B cell (primary cell): ENCODE data around the gene TBC1D14. TPM values are rescaled to one million over a fixed set of nuclear protein-coding genes. Genes with fewer than 3 reads are reported as not detected.

Experiments
- ATAC-seq: fragments of 200-7000 bp; cut with Tn5 transposase; one replicate; pipeline ENCODE4 v1.10.0; 2021; ENCODE audit warnings: low read depth, mild to moderate bottlenecking, moderate number of reproducible peaks, moderate library complexity
- CTCF ChIA-PET: fragments of 350-600 bp; sonication (Branson Sonifier 250); formaldehyde crosslinking; loops from one replicate; lab custom pipeline; 2021; ENCODE audit warnings: antibody characterized with exemption, inconsistent platforms; lab: Charles Lee
- POLR2A ChIA-PET: fragments of 350-600 bp; sonication (Branson Sonifier 250); formaldehyde crosslinking; loops from one replicate; lab custom pipeline; 2021; ENCODE audit warnings: antibody characterized with exemption; lab: Charles Lee
- DNase-seq: peaks from one replicate; pipeline ENCODE4 v3.0.0; 2013
- H2AFZ ChIP-seq: 2 replicates; pipeline ENCODE4 v1.6.1; 2012; ENCODE audit warnings: mild to moderate bottlenecking, low read depth, low read length; ENCODE audit not compliant: insufficient read depth, poor library complexity, severe bottlenecking
- H3K27ac ChIP-seq, 2 donors: 1 replicate in 1 of 2; 2 replicates in 1 of 2; pipeline ENCODE4 v1.5.1; 2012 to 2013; ENCODE audit warnings: low read length in 2 of 2, mild to moderate bottlenecking in 2 of 2, moderate library complexity in 1 of 2
- H3K27me3 ChIP-seq, 4 experiments: fragments of 200-600 bp in 1 of 4; sonication (generic) in 1 of 4; replicated peaks in 1 of 4; 1 replicate in 2 of 4; 2 replicates in 2 of 4; pipeline versions ENCODE4 v1.6.1 to v1.7.0; 2013 to 2016; ENCODE audit warnings: low read length in 3 of 4, mild to moderate bottlenecking in 2 of 4, mixed read lengths in 1 of 4, moderate library complexity in 1 of 4; ENCODE audit not compliant: insufficient read depth in 4 of 4, control insufficient read depth in 3 of 4; ENCODE audit errors: control extremely low read depth in 1 of 4
- H3K36me3 ChIP-seq, 2 experiments: replicated peaks in 1 of 2; 1 replicate in 1 of 2; 2 replicates in 1 of 2; pipeline versions ENCODE4 v1.6.1 to v1.7.1; 2013; ENCODE audit warnings: low read length in 1 of 2; ENCODE audit not compliant: insufficient read depth in 2 of 2, control insufficient read depth in 1 of 2; ENCODE audit errors: control extremely low read depth in 1 of 2, extremely low read depth in 1 of 2
- H3K4me1 ChIP-seq, 2 donors: fragments of 200-600 bp in 1 of 2; sonication (generic) in 1 of 2; 1 replicate in 1 of 2; 2 replicates in 1 of 2; pipeline versions ENCODE4 v1.5.1 to v1.6.1; 2013 to 2017; ENCODE audit warnings: low read length in 2 of 2; ENCODE audit not compliant: control insufficient read depth in 2 of 2, insufficient read depth in 2 of 2
- H3K4me2 ChIP-seq: replicated peaks from 2 replicates; pipeline ENCODE3; 2012; ENCODE audit warnings: mild to moderate bottlenecking, low read depth, low read length; ENCODE audit not compliant: poor library complexity, severe bottlenecking
- H3K4me3 ChIP-seq, 5 experiments: fragments of 200-600 bp in 1 of 5; sonication (generic) in 1 of 5; 1 replicate in 3 of 5; 2 replicates in 2 of 5; pipeline versions ENCODE4 v1.5.1 to v1.7.0; 2011 to 2016; ENCODE audit warnings: low read length in 4 of 5, mild to moderate bottlenecking in 4 of 5, low read depth in 2 of 5, control low read depth in 1 of 5, moderate library complexity in 1 of 5; ENCODE audit not compliant: insufficient read depth in 1 of 5; ENCODE audit errors: control extremely low read depth in 1 of 5, extremely low read depth in 1 of 5
- H3K79me2 ChIP-seq: fragments of 200-600 bp; sonication (generic); one replicate; pipeline ENCODE4 v1.6.0; 2016; ENCODE audit warnings: low read length; ENCODE audit not compliant: control insufficient read depth, insufficient read depth
- H3K9ac ChIP-seq: fragments of 200-600 bp; sonication (generic); 2 replicates; pipeline ENCODE4 v1.6.1; 2017; ENCODE audit warnings: mild to moderate bottlenecking, low read length, moderate library complexity
- H3K9me3 ChIP-seq, 3 donors: one replicate each; pipeline versions ENCODE4 v1.6.1 to v1.7.1; 2013; ENCODE audit warnings: low read length in 2 of 3; ENCODE audit not compliant: control insufficient read depth in 2 of 3, insufficient read depth in 1 of 3; ENCODE audit errors: control extremely low read depth in 1 of 3
- H4K20me1 ChIP-seq: 2 replicates; pipeline ENCODE4 v1.6.0; 2012; ENCODE audit warnings: mild to moderate bottlenecking, low read length; ENCODE audit not compliant: insufficient read depth, control insufficient read depth, poor library complexity, severe bottlenecking
- H3K27ac Mint-ChIP-seq: one replicate; pipeline ENCODE4 v1.8.0; 2021; ENCODE audit warnings: mixed read lengths
- H3K27me3 Mint-ChIP-seq: one replicate; pipeline ENCODE4 v1.8.0; 2021; ENCODE audit warnings: mixed read lengths
- H3K4me1 Mint-ChIP-seq: one replicate; pipeline ENCODE4 v1.8.0; 2021; ENCODE audit warnings: mixed read lengths
- H3K4me3 Mint-ChIP-seq: one replicate; pipeline ENCODE4 v1.8.0; 2021; ENCODE audit warnings: mixed read lengths
- H3K9me3 Mint-ChIP-seq: one replicate; pipeline ENCODE4 v1.8.0; 2022; ENCODE audit warnings: mixed read lengths; ENCODE audit not compliant: insufficient read depth
- CTCF ChIP-seq: fragments of 200-600 bp; IDR thresholded peaks from one replicate; pipeline ENCODE4 v1.8.0; 2022; ENCODE audit warnings: antibody characterized with exemption, mild to moderate bottlenecking
- EZH2 ChIP-seq: IDR thresholded peaks from 2 replicates; pipeline ENCODE4 v1.6.1; 2012; ENCODE audit warnings: borderline replicate concordance, low read depth, mild to moderate bottlenecking, moderate library complexity, low read length; ENCODE audit not compliant: insufficient read depth, poor library complexity, severe bottlenecking
- WGBS: methylation state at CpG from one replicate; pipeline ENCODE4 v1.1.5; 2013; ENCODE audit warnings: missing lambda C conversion rate; ENCODE audit not compliant: insufficient coverage; 5-methylcytosine and 5-hydroxymethylcytosine counted together
- intact Hi-C: fragments of 100-400 bp; cut with micrococcal nuclease; formaldehyde crosslinking; loops from one replicate; pipeline ENCODE4 v1.10.0; 2022
- polyA plus RNA-seq: library from polyadenylated mRNA; depleted of rRNA; stranded (reverse); fragments of >200 nt; gene quantifications from 2 replicates; pipeline ENCODE4 v1.2.3, GENCODE V29; 2012
- total RNA-seq, 2 donors: library from RNA; stranded (reverse); fragments of 120-200 nt in 1 of 2; gene quantifications; 1 replicate in 1 of 2; 2 replicates in 1 of 2; pipeline versions ENCODE4 v1.2.3 to v1.2.4, GENCODE V29; 2013 to 2022

Gene TBC1D14
- total and polyA plus RNA-seq, 2 donors (not counting 1 experiment from before 2014, with no cell fraction given) = 21.9 to 42.0 TPM

- peaks cover 7% of the 10 kb centered on the region for H3K79me2 ChIP-seq
- no peaks in the 10 kb centered on the region for H3K9me3 ChIP-seq
- ATAC-seq (no peak), DNase-seq (no peak)
- no peaks in the 10 kb centered on the region for H3K4me1 ChIP-seq
- no peaks in the 10 kb centered on the region for H3K27me3 Mint-ChIP-seq
- no peak overlapping the region for H3K27ac Mint-ChIP-seq
- H2AFZ ChIP-seq = no peak overlapping the region
- no peak overlapping the region for H3K4me3 ChIP-seq
- H3K9ac ChIP-seq = no peak overlapping the region
- peaks cover 12% of the 10 kb centered on the region for H4K20me1 ChIP-seq
- no peak overlapping the region for H3K27ac ChIP-seq
- POLR2A ChIA-PET = no interaction called here
- H3K4me2 ChIP-seq = no peak overlapping the region
- whole genome bisulfite sequencing = 74% methylated on average over 3 of the region's 5 CpGs
- H3K36me3 ChIP-seq = peaks cover 0 to 80% of the 10 kb centered on the region in 2 experiments
- no peak overlapping the region for H3K4me3 Mint-ChIP-seq
- H3K27me3 ChIP-seq = no peaks in the 10 kb centered on the region
- H3K9me3 Mint-ChIP-seq = no peaks in the 10 kb centered on the region
- intact Hi-C loops = no loop called here
- CTCF ChIA-PET = no interaction called here
- TF ChIP-seq CTCF = no peak
- peaks cover 2% of the 10 kb centered on the region for H3K4me1 Mint-ChIP-seq
These were observed 118.3 kb downstream of the TBC1D14 start for GRCh38 chr4:7027913-7028312.

DNA sequence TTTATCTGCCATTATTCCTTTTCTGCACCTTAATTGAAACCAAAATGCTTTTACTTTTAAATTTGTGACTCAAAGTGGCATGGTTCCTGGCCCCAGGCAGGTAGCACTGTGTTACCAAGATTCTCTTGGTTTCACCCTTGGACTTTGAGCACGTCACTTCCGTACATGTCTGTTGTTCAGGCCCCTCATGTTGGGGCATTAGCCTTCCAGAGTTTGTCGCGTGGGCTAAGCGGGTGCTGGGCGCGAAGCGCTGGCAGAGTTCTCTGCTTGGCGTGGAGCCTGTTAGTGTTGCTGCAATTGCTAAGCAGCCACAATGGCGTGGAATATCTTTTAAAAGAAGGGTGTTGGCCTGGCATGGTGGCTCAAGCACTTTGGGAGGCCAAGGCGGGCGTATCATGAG, 119.6 kb downstream of the TBC1D14 start:
- POLR2A ChIA-PET = no interaction called here
- 97% methylated on average over 11 of the region's 12 CpGs for WGBS
- Histone ChIP-seq H3K9ac (no peak overlapping the region), H3K79me2 (peaks cover 7% of the 10 kb centered on the region), H3K36me3 (peaks cover 0 to 69% of the 10 kb centered on the region in 2 experiments), H3K27ac (no peak overlapping the region), H3K4me1 (no peaks in the 10 kb centered on the region), H3K9me3 (no peaks in the 10 kb centered on the region), H3K27me3 (no peaks in the 10 kb centered on the region), H3K4me3 (no peak overlapping the region), H2AFZ (no peak overlapping the region), H4K20me1 (peaks cover 12% of the 10 kb centered on the region), H3K4me2 (no peak overlapping the region)
- ATAC-seq = no peak
- Mint-ChIP-seq H3K4me1 (peaks cover 2% of the 10 kb centered on the region), H3K9me3 (no peaks in the 10 kb centered on the region), H3K4me3 (no peak overlapping the region), H3K27ac (no peak overlapping the region), H3K27me3 (no peaks in the 10 kb centered on the region)
- CTCF ChIA-PET = no interaction called here
- intact Hi-C loops = no loop called here
- no peak for TF ChIP-seq EZH2
- DNase-seq = no peak
